GM12874 (cell line): ENCODE data around the gene LIN9.

Experiments
- TF ChIP-seq, protein P1 (sequence below): IDR thresholded peaks from 2 replicates; pipeline ENCODE4 v1.5.1; 2011; ENCODE audit warnings: low read depth, mild to moderate bottlenecking, control low read depth, low read length, moderate library complexity; ENCODE audit not compliant: insufficient read depth

LIN9 gene

DNA sequence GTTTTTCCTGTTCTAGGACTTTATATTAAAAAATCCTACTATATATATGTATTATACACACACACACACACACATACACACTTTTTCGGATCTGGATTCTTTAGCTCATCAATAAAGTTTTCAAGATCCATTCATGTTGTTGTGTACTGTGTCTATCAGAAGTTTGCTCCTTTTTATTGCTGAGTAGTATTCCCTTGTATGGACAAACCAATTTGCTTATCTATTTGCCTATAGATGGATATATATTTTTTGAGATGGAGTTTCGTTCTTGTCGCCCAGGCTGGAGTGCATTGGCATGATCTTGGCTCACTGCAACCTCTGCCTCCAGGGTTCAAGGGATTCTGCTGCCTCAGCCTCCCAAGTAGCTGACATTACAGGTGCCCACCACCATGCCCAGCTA lies 20.3 kb upstream of the LIN9 start:
- TF ChIP-seq, protein P1, sequence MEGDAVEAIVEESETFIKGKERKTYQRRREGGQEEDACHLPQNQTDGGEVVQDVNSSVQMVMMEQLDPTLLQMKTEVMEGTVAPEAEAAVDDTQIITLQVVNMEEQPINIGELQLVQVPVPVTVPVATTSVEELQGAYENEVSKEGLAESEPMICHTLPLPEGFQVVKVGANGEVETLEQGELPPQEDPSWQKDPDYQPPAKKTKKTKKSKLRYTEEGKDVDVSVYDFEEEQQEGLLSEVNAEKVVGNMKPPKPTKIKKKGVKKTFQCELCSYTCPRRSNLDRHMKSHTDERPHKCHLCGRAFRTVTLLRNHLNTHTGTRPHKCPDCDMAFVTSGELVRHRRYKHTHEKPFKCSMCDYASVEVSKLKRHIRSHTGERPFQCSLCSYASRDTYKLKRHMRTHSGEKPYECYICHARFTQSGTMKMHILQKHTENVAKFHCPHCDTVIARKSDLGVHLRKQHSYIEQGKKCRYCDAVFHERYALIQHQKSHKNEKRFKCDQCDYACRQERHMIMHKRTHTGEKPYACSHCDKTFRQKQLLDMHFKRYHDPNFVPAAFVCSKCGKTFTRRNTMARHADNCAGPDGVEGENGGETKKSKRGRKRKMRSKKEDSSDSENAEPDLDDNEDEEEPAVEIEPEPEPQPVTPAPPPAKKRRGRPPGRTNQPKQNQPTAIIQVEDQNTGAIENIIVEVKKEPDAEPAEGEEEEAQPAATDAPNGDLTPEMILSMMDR, result no peak

DNA sequence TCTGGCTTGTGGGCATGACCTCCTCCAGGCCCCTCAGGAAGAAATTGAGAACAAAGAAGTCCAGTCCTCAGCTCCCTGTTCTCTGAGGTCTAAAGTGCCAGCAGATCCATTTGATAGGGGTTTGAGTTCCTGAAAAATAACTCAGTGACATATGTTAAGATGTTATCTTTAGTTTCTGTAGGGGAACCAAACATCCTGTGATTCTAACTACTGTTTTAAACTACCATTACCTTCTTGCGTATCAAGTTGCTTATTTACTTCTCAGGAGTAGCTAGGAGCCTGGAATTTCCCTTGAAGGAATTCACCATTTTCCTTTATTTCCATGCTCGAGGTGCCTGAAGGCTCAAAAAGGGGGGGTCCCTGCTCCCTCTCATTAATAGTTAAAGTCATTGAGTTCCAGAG lies 18.8 kb upstream of the LIN9 start:
- TF ChIP-seq, protein P1, result no peak

DNA sequence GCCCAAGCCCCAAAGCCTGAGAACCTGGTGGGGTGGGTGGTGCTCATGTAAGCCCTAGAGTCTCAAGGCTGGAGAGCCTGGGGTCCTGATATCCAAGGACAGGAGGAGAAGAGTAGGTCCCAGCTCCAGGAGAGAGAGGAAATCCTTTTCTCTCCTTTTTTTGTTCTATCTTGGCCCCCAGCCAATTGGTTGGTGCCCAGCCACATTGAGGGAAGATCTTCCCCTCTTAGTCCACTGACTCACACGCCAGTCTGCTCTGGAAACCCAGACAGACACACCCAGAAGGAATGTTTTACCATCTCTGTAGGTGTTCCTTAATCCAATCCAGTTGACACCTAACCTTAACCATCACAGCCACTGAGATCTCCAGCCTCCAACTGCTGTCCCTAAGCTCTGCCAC lies 16.2 kb upstream of the LIN9 start:
- TF ChIP-seq, protein P1, result no peak

DNA sequence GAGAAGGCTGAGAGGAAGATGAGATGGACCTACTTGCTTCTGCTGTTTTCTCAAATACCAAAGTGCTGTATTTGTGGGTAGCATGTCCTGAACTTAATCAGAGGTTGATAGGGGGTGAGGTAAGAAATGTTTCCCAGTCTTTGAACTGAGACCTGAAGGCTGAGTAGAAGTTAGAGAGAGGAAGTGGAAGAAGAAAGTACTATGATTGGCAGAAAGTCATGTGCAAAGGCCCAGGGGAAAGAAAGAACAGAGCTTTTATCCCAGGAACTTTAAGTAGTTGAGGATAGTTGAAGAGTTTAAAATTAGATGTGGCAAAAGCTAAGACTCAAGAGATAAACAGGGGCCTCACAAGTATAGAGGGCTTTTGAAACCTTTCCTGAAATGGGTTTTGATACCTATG lies 15.5 kb upstream of the LIN9 start:
- TF ChIP-seq, protein P1, result no peak

DNA sequence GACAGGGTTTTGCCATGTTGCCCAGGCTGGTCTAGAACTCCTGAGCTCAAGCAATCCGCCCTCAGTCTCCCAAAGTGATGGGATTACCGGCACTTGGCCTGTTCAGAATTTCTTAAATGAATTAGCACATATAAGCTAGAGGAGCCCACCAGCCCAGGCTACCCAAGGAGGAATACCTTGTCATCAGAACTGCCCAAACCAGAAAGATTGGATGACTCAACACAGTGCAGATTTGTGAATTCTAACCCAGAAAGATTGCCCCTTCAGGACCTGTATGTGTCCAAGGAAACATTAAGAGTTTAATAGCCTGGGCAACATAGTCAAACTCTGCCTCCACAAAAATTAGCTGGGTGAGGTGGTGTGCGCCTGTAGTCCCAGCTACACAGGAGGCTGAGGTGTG lies 14.0 kb upstream of the LIN9 start:
- TF ChIP-seq, protein P1, result no peak

DNA sequence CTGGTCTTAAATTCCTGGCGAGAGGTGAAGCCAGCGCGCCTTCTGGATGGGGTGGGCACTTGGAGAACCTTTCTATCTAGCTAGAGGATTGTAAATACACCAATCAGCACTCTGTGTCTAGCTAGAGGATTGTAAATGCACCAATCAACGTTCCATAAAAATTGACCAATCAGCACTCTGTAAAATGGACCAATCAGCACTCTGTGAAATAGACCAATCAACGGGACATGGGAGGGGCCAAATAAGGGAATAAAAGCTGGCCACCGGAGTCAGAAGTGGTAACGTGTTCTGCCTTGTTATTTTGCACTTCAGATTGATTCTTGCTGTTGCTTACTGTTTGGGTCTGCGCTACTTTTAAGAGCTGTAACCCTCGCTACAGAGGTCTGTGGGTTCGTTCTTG lies 12.0 kb upstream of the LIN9 start:
- TF ChIP-seq, protein P1, result no peak

DNA sequence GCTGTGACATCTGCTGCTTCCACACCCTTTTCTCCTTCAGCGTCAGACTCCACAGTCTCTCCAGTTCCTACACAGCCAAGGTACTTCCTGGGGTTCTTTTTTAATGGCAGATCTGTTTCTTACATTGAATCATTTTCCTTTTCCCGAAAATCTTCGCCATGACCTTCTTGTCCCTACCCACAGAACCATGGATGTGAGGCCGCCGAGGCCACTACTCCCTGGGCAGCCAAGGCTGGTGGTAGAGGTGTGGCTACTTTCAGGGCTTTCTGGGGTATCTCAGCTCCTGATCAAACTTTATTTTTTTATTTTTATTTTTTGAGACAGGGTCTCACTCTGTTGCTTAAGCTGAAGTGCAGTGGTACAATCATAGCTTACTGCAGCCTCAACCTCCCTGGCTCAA lies 9.5 kb upstream of the LIN9 start:
- TF ChIP-seq, protein P1, result no peak

DNA sequence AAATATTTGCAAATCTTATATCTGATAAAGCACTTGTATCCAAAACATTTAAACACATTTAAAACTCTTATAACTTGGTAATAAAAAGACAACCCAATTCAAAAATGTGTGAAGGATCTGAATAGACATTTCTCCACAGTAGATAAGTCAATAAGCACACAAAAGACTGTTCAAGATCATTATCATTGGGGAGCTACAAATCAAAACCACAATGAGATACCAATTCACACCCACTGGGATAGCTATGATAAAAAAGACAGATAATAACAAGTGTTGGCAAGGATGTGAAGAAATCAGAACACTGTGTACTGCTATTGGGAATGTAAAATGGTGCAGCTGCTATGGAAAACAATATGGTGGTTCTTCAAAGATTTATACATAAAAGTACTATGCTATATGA lies 5.1 kb upstream of the LIN9 start:
- TF ChIP-seq, protein P1, result no peak
